ENCODE data around the gene DNAJC25. TPM values are rescaled to one million over a fixed set of nuclear protein-coding genes. Genes with fewer than 3 reads are reported as not detected.

Gene DNAJC25
- total RNA-seq, 2 donors from 2014 or later: 6.3 to 7.4 TPM

DNA sequence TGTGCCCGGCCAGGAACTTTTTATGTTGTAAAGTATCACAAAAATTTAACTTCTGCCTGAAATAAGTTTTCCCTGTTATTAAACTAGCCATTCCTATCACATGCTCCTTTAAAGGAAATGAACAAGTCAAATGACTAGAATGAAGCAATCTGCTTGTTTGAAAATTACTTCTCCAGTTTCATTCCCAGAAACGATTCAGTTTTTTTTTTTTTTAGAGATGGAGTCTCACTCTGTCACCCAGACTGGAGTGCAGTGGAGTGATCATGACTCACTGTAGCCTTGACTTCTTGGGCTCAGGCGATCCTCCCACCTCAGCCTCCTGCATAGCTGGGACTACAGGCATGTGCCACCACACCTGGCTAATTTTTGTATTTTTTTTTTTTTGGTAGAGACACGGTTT lies 16.9 kb downstream of the DNAJC25 start:
- H3K4me3 Mint-ChIP-seq: no peak overlapping the region
- no peaks in the 10 kb centered on the region for H3K27me3 ChIP-seq (ENCODE audit: control insufficient read depth, insufficient read depth, low read length, poor library complexity, severe bottlenecking)
- no peak overlapping the region for H3K27ac Mint-ChIP-seq
- 81 to 94% methylated on average over 4 of the region's 4 CpGs for WGBS, 2 experiments (ENCODE audit: insufficient coverage in 1 of 2, insufficient read length in 1 of 2)
- peaks cover 67% of the 10 kb centered on the region for H3K36me3 ChIP-seq (ENCODE audit: control insufficient read depth, insufficient read depth, low read length)
- no peak for DNase-seq
- no peaks in the 10 kb centered on the region for H3K27me3 Mint-ChIP-seq (ENCODE audit: insufficient read depth)
- H3K4me1 ChIP-seq (ENCODE audit: control insufficient read depth, insufficient read depth, low read length): no peaks in the 10 kb centered on the region
- no peak overlapping the region for H3K9ac ChIP-seq (ENCODE audit: extremely low read depth, low read length, poor library complexity, severe bottlenecking)
- TF ChIP-seq, protein P1, sequence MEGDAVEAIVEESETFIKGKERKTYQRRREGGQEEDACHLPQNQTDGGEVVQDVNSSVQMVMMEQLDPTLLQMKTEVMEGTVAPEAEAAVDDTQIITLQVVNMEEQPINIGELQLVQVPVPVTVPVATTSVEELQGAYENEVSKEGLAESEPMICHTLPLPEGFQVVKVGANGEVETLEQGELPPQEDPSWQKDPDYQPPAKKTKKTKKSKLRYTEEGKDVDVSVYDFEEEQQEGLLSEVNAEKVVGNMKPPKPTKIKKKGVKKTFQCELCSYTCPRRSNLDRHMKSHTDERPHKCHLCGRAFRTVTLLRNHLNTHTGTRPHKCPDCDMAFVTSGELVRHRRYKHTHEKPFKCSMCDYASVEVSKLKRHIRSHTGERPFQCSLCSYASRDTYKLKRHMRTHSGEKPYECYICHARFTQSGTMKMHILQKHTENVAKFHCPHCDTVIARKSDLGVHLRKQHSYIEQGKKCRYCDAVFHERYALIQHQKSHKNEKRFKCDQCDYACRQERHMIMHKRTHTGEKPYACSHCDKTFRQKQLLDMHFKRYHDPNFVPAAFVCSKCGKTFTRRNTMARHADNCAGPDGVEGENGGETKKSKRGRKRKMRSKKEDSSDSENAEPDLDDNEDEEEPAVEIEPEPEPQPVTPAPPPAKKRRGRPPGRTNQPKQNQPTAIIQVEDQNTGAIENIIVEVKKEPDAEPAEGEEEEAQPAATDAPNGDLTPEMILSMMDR (conservative IDR thresholded peaks at IDR 0.05): no peak
- peaks cover under 1% of the 10 kb centered on the region for H3K9me3 ChIP-seq (ENCODE audit: control insufficient read depth, low read length)
- H3K36me3 Mint-ChIP-seq (ENCODE audit: low read depth): peaks cover 50% of the 10 kb centered on the region
- H3K9me3 Mint-ChIP-seq: no peaks in the 10 kb centered on the region
- no peak overlapping the region for H3K27ac ChIP-seq (ENCODE audit: low read depth, low read length)
- H3K4me1 Mint-ChIP-seq: peaks cover 10% of the 10 kb centered on the region
- H3K4me3 ChIP-seq (ENCODE audit: low read length): no peak overlapping the region

DNA sequence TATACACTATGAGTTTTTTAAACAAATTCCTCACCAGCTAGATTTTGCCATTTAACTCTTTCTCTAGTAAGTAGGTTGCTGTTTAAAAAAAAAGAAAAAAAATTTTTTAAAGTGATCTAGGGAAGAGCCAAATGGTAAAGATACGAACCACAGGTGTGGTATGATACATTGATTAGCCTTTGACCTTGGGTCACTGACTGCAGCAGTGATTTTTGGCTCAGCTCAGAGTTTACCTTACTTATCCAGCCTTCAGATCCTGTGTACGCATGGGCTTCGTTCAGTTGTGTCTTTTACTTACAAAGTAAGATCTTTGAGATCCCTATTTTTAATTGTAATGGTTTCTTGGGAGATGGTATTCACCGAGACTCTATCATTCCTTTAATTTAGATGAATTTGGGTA lies 17.9 kb downstream of the DNAJC25 start:
- no peak for DNase-seq
- Histone ChIP-seq H3K4me1 (ENCODE audit: control insufficient read depth, insufficient read depth, low read length) (no peaks in the 10 kb centered on the region), H3K9me3 (ENCODE audit: control insufficient read depth, low read length) (no peaks in the 10 kb centered on the region), H3K36me3 (ENCODE audit: control insufficient read depth, insufficient read depth, low read length) (peaks cover 71% of the 10 kb centered on the region), H3K9ac (ENCODE audit: extremely low read depth, low read length, poor library complexity, severe bottlenecking) (no peak overlapping the region), H3K27ac (ENCODE audit: low read depth, low read length) (no peak overlapping the region), H3K27me3 (ENCODE audit: control insufficient read depth, insufficient read depth, low read length, poor library complexity, severe bottlenecking) (no peaks in the 10 kb centered on the region), H3K4me3 (ENCODE audit: low read length) (no peak overlapping the region)
- Mint-ChIP-seq H3K4me1 (peaks cover 6% of the 10 kb centered on the region), H3K27ac (no peak overlapping the region), H3K4me3 (no peak overlapping the region), H3K9me3 (no peaks in the 10 kb centered on the region), H3K27me3 (ENCODE audit: insufficient read depth) (no peaks in the 10 kb centered on the region), H3K36me3 (ENCODE audit: low read depth) (peaks cover 49% of the 10 kb centered on the region)
- TF ChIP-seq, protein P1 (conservative IDR thresholded peaks at IDR 0.05): no peak
- 97 to 100% methylated on average over 1 to 4 of the region's 4 CpGs for WGBS, 2 experiments (ENCODE audit: insufficient coverage in 1 of 2, insufficient read length in 1 of 2)

DNA sequence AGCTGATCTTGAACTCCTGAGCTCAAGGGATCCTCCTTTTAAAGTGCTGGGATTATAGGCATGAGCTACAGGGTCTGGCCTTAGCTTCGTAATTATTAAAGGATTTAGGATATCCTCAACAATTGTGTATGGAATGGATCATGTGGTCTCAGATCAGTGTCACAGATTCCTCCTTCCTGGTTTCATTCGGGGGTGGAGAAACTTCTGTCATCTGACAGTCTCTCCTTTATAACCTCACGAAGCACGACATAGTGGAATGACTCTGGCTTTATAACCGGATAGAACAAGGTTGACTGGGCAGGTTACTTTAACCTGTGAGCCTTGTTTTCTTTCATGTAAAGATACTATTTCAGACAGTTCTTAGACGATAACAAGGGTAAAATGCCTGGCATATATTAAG lies 25.9 kb downstream of the DNAJC25 start:
- DNase-seq: no peak
- peaks cover 2% of the 10 kb centered on the region for H3K4me1 Mint-ChIP-seq
- H3K9ac ChIP-seq (ENCODE audit: extremely low read depth, low read length, poor library complexity, severe bottlenecking): no peak overlapping the region
- 91 to 96% methylated on average over 5 to 6 of the region's 6 CpGs for WGBS, 2 experiments (ENCODE audit: insufficient coverage in 1 of 2, insufficient read length in 1 of 2)
- no peak overlapping the region for H3K4me3 Mint-ChIP-seq
- H3K27ac Mint-ChIP-seq: no peak overlapping the region
- no peak overlapping the region for H3K27ac ChIP-seq (ENCODE audit: low read depth, low read length)
- no peak overlapping the region for H3K4me3 ChIP-seq (ENCODE audit: low read length)
- H3K9me3 Mint-ChIP-seq: no peaks in the 10 kb centered on the region
- peaks cover 23% of the 10 kb centered on the region for H3K36me3 ChIP-seq (ENCODE audit: control insufficient read depth, insufficient read depth, low read length)
- peaks cover 2% of the 10 kb centered on the region for H3K27me3 Mint-ChIP-seq (ENCODE audit: insufficient read depth)
- H3K27me3 ChIP-seq (ENCODE audit: control insufficient read depth, insufficient read depth, low read length, poor library complexity, severe bottlenecking): no peaks in the 10 kb centered on the region
- TF ChIP-seq, protein P1 (conservative IDR thresholded peaks at IDR 0.05): no peak
- H3K36me3 Mint-ChIP-seq (ENCODE audit: low read depth): peaks cover 17% of the 10 kb centered on the region
- no peaks in the 10 kb centered on the region for H3K9me3 ChIP-seq (ENCODE audit: control insufficient read depth, low read length)
- no peaks in the 10 kb centered on the region for H3K4me1 ChIP-seq (ENCODE audit: control insufficient read depth, insufficient read depth, low read length)

Measured in endodermal cell (in vitro differentiated cells).